Peyer's patch (tissue), 4 donors: ENCODE measurements around the gene P2RX3. TPM values are rescaled to one million over a fixed set of nuclear protein-coding genes. Genes with fewer than 3 reads are reported as not detected.

Experiments
- DNase-seq, 3 donors: peaks; one replicate each; pipeline ENCODE4 v3.0.0-alpha.2; 2017 to 2019
- H3K27ac ChIP-seq, 4 donors: fragments of 200-600 bp; sonication (generic); one replicate each; pipeline ENCODE4 v1.5.1; 2016 to 2019
- H3K27me3 ChIP-seq, 2 donors: fragments of 200-600 bp; sonication (generic); one replicate each; pipeline ENCODE4 v1.5.1; 2019
- H3K36me3 ChIP-seq, 3 donors: fragments of 200-600 bp; sonication (generic); one replicate each; pipeline ENCODE4 v1.5.1; 2016 to 2019
- H3K4me1 ChIP-seq, 4 donors: fragments of 200-600 bp; sonication (generic); one replicate each; pipeline ENCODE4 v1.5.1; 2016 to 2019
- H3K4me3 ChIP-seq, 4 donors: fragments of 200-600 bp; sonication (generic); 1 replicate in 3 of 4; 2 replicates in 1 of 4; pipeline ENCODE4 v1.5.1; 2016 to 2019; ENCODE audit warnings: mild to moderate bottlenecking in 1 of 4
- H3K9me3 ChIP-seq, 4 donors: fragments of 200-600 bp; sonication (generic); one replicate each; pipeline ENCODE4 v1.5.1; 2016 to 2019; ENCODE audit warnings: mild to moderate bottlenecking in 1 of 4
- CTCF ChIP-seq, 6 experiments: fragments of 450-650 bp in 4 of 6; fragments of 200-600 bp in 2 of 6; sonication (generic) in 1 of 6; IDR thresholded peaks; one replicate each; pipeline ENCODE4 v1.5.1; 2017 to 2019; ENCODE audit warnings: antibody characterized with exemption in 6 of 6, mild to moderate bottlenecking in 3 of 6, moderate library complexity in 1 of 6
- POLR2A ChIP-seq, 2 donors: fragments of 450-650 bp; IDR thresholded peaks; one replicate each; pipeline ENCODE4 v1.5.1; 2017; ENCODE audit warnings: antibody characterized with exemption in 2 of 2, mild to moderate bottlenecking in 2 of 2, moderate library complexity in 2 of 2
- total RNA-seq, 4 donors: library from RNA; depleted of rRNA; stranded (reverse); fragments of >200 nt; gene quantifications; one replicate each; pipeline ENCODE4 v1.1.0, GENCODE V29; 2016

The P2RX3 gene
- total RNA-seq, 4 donors from 2014 or later, result 0.80 TPM; not detected in 3

- DNase-seq, result no peak
- no peaks in the 10 kb centered on the region for H3K27me3 ChIP-seq
- no peak overlapping the region for H3K27ac ChIP-seq
- peaks cover 0 to 31% (median 0%) of the 10 kb centered on the region in 3 donors for H3K36me3 ChIP-seq
- no peaks in the 10 kb centered on the region for H3K9me3 ChIP-seq
- no peaks in the 10 kb centered on the region for H3K4me1 ChIP-seq
- no peak overlapping the region for H3K4me3 ChIP-seq
- no peak for TF ChIP-seq CTCF (IDR thresholded peaks at IDR 0.05)
- TF ChIP-seq POLR2A (IDR thresholded peaks at IDR 0.05), result no peak
Observed at GRCh38 chr11:57409321-57410100, 71.4 kb downstream of the P2RX3 start.

DNA sequence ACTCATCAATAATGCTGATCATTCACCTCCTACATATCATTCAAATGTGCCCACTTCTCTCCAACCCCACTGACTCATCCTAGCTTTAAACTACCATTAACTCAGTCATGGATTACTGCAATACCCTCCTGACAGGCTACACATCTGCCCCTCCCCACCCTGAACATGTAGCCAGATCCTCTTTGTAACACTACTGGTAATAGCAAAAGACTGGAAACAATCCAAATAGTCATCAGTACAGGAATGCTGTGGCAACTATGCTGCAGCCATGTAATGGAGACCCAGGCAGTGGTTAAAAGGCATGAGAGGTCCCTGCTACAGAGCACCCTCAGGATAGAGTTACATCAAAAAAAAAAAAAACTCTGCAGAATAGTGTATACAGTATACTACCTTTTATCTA is 72.1 kb downstream of the P2RX3 start:
- Histone ChIP-seq H3K27ac (no peak overlapping the region), H3K27me3 (no peaks in the 10 kb centered on the region), H3K9me3 (no peaks in the 10 kb centered on the region), H3K4me1 (no peaks in the 10 kb centered on the region), H3K36me3 (peaks cover 0 to 38% (median 0%) of the 10 kb centered on the region in 3 donors), H3K4me3 (no peak overlapping the region)
- no peak for DNase-seq
- TF ChIP-seq CTCF (IDR thresholded peaks at IDR 0.05) (no peak), POLR2A (IDR thresholded peaks at IDR 0.05) (no peak)

DNA sequence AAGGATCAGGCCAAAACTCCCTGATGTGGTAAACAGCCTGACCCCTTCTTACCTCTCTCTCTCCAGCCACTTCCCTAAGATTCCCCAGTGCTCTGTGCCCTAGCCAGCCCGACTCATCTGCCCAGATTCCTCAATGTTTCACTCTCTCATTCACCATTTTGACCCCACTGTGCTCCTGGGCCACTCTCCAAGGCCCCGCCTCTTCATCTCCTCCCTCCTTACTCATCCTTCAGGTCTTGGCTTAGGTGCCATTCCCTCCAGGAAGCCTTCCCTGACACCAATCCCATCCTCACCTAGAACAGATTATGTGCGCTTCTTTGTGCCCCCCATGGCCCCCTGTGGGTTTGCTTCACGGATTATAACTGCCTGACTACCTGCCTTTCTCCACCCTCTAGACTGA is 75.5 kb downstream of the P2RX3 start:
- H3K27ac ChIP-seq, result no peak overlapping the region
- H3K9me3 ChIP-seq, result no peaks in the 10 kb centered on the region
- peaks cover 0 to 54% (median 0%) of the 10 kb centered on the region in 3 donors for H3K36me3 ChIP-seq
- TF ChIP-seq POLR2A (IDR thresholded peaks at IDR 0.05) (no peak), CTCF (IDR thresholded peaks at IDR 0.05) (no peak)
- no peaks in the 10 kb centered on the region for H3K4me1 ChIP-seq
- DNase-seq, result no peak
- no peaks in the 10 kb centered on the region for H3K27me3 ChIP-seq
- H3K4me3 ChIP-seq, result no peak overlapping the region

GRCh38 chr11:57414612-57415212 is 76.6 kb downstream of the P2RX3 start:
- H3K36me3 ChIP-seq, result peaks cover 0 to 52% (median 0%) of the 10 kb centered on the region in 3 donors

DNA sequence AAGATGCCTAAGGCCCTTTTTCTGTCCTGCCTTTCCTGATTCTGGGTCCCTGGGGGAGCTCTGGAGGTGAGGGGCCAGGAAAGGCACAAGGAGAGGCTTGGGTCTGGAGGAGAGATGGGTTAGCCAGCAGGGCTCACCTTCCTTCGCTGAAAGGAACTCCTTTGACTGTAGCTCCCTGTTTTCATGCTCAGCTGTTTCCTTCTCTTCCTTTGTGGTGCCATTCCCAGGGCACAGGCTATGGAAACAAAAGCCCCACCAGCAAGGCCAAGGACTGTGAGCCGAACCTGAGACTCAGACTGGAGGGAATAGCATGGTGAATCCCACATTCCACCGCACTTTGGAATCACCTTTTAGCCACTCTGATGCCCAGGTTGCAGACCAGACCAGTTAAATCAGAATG is 78.3 kb downstream of the P2RX3 start:
- no peak overlapping the region for H3K27ac ChIP-seq
- no peak for DNase-seq
- no peak overlapping the region for H3K4me3 ChIP-seq
- H3K4me1 ChIP-seq, result no peaks in the 10 kb centered on the region
- no peaks in the 10 kb centered on the region for H3K9me3 ChIP-seq
- peaks cover 0 to 49% (median 0%) of the 10 kb centered on the region in 3 donors for H3K36me3 ChIP-seq
- TF ChIP-seq CTCF (IDR thresholded peaks at IDR 0.05) (no peak), POLR2A (IDR thresholded peaks at IDR 0.05) (no peak)
- H3K27me3 ChIP-seq, result no peaks in the 10 kb centered on the region

More at GRCh38 chr11:57414612-57415212, 76.6 kb downstream of the P2RX3 start:
- Histone ChIP-seq H3K4me3 (no peak overlapping the region), H3K27ac (no peak overlapping the region), H3K9me3 (no peaks in the 10 kb centered on the region), H3K27me3 (no peaks in the 10 kb centered on the region), H3K4me1 (no peaks in the 10 kb centered on the region)
- no peak for TF ChIP-seq POLR2A (IDR thresholded peaks at IDR 0.05)
- no peak for TF ChIP-seq CTCF (IDR thresholded peaks at IDR 0.05)
- DNase-seq, result no peak
